Measurements from ENCODE around the gene DIRAS3.

- TF ChIP-seq CTCF (IDR thresholded peaks at IDR 0.05; ENCODE audit: low read depth, low read length) (no peak), POLR2A (IDR thresholded peaks at IDR 0.05; ENCODE audit: extremely low read depth, insufficient read length) (no peak), MAX (IDR thresholded peaks at IDR 0.05; ENCODE audit: low read depth, low read length) (no peak), MYC (IDR thresholded peaks at IDR 0.05; ENCODE audit: low read depth, low read length) (no peak)
Measured at GRCh38 chr1:68015971-68016370, 34.5 kb downstream of the DIRAS3 start.
